HL-60 (cell line): ENCODE measurements around the gene NKAIN2.
"Not testable (repeated sequence)": the region's sequence is repeated elsewhere in the genome, so short reads cannot be mapped to it uniquely, and the experiment has no call there.

Experiments used
- DNase-seq, 2 experiments: peaks; one replicate each; pipeline ENCODE4 v3.0.0-alpha.2; 2010 to 2020; ENCODE audit warnings: low read depth in 1 of 2, low spot score in 1 of 2
- H3K27ac ChIP-seq: fragments of 250-450 bp; sonication (Bioruptor Pico); replicated peaks from 2 replicates; pipeline ENCODE4 v1.5.1; 2020; ENCODE audit warnings: mild to moderate bottlenecking, moderate library complexity
- H3K27me3 ChIP-seq: fragments of 250-450 bp; sonication (Bioruptor Pico); 2 replicates; pipeline ENCODE4 v1.5.1; 2021; ENCODE audit warnings: mild to moderate bottlenecking, moderate library complexity; ENCODE audit not compliant: insufficient read depth, poor library complexity, severe bottlenecking
- H3K4me3 ChIP-seq: replicated peaks from 2 replicates; pipeline ENCODE4 v1.5.1; 2011; ENCODE audit warnings: mild to moderate bottlenecking, control low read depth, low read length; ENCODE audit not compliant: insufficient read depth
- GABPA ChIP-seq: IDR thresholded peaks from 2 replicates; pipeline ENCODE4 v1.6.1; 2012; ENCODE audit warnings: low read depth
- POLR2AphosphoS5 ChIP-seq: IDR thresholded peaks from 2 replicates; pipeline ENCODE4 v1.6.1; 2012; ENCODE audit warnings: low read depth
- SPI1 ChIP-seq: IDR thresholded peaks from 2 replicates; pipeline ENCODE4 v1.6.1; 2012; ENCODE audit warnings: low read depth, mild to moderate bottlenecking, borderline replicate concordance
- TF ChIP-seq, protein P1 (sequence below): IDR thresholded peaks from 2 replicates; pipeline ENCODE4 v1.6.1; 2012; ENCODE audit warnings: low read depth; ENCODE audit not compliant: insufficient replicate concordance
- TF ChIP-seq, protein P2 (sequence below): IDR thresholded peaks from one replicate; pipeline ENCODE4 v1.5.1; 2011; ENCODE audit warnings: low read length, control low read depth, inconsistent platforms; ENCODE audit not compliant: insufficient read depth

Gene NKAIN2

DNA sequence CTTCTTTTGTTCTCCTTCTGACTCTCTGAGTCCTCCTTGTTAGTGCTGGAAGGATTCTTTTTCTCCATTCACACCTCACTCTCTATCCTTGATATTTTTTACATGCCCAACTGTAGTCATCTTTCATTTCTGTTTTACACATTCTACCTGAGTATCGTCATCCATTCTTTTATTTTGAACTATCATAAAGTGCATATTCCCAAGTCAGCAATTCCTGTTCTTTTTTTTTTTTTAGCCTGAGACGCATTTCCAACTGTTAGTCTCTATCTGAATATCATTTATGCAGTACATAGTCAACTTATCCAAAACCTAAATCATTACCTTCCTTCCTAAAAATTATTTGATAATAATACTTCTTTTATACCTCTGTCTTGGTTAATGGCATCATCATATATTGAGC lies 207.5 kb downstream of the NKAIN2 start:
- no peaks in the 10 kb centered on the region for H3K27me3 ChIP-seq
- no peak for DNase-seq
- TF ChIP-seq POLR2AphosphoS5 (no peak), SPI1 (no peak), GABPA (no peak)
- TF ChIP-seq, protein P1, sequence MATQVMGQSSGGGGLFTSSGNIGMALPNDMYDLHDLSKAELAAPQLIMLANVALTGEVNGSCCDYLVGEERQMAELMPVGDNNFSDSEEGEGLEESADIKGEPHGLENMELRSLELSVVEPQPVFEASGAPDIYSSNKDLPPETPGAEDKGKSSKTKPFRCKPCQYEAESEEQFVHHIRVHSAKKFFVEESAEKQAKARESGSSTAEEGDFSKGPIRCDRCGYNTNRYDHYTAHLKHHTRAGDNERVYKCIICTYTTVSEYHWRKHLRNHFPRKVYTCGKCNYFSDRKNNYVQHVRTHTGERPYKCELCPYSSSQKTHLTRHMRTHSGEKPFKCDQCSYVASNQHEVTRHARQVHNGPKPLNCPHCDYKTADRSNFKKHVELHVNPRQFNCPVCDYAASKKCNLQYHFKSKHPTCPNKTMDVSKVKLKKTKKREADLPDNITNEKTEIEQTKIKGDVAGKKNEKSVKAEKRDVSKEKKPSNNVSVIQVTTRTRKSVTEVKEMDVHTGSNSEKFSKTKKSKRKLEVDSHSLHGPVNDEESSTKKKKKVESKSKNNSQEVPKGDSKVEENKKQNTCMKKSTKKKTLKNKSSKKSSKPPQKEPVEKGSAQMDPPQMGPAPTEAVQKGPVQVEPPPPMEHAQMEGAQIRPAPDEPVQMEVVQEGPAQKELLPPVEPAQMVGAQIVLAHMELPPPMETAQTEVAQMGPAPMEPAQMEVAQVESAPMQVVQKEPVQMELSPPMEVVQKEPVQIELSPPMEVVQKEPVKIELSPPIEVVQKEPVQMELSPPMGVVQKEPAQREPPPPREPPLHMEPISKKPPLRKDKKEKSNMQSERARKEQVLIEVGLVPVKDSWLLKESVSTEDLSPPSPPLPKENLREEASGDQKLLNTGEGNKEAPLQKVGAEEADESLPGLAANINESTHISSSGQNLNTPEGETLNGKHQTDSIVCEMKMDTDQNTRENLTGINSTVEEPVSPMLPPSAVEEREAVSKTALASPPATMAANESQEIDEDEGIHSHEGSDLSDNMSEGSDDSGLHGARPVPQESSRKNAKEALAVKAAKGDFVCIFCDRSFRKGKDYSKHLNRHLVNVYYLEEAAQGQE: no peak
- TF ChIP-seq, protein P2, sequence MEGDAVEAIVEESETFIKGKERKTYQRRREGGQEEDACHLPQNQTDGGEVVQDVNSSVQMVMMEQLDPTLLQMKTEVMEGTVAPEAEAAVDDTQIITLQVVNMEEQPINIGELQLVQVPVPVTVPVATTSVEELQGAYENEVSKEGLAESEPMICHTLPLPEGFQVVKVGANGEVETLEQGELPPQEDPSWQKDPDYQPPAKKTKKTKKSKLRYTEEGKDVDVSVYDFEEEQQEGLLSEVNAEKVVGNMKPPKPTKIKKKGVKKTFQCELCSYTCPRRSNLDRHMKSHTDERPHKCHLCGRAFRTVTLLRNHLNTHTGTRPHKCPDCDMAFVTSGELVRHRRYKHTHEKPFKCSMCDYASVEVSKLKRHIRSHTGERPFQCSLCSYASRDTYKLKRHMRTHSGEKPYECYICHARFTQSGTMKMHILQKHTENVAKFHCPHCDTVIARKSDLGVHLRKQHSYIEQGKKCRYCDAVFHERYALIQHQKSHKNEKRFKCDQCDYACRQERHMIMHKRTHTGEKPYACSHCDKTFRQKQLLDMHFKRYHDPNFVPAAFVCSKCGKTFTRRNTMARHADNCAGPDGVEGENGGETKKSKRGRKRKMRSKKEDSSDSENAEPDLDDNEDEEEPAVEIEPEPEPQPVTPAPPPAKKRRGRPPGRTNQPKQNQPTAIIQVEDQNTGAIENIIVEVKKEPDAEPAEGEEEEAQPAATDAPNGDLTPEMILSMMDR: no peak
- no peak overlapping the region for H3K27ac ChIP-seq
- H3K4me3 ChIP-seq: no peak overlapping the region

DNA sequence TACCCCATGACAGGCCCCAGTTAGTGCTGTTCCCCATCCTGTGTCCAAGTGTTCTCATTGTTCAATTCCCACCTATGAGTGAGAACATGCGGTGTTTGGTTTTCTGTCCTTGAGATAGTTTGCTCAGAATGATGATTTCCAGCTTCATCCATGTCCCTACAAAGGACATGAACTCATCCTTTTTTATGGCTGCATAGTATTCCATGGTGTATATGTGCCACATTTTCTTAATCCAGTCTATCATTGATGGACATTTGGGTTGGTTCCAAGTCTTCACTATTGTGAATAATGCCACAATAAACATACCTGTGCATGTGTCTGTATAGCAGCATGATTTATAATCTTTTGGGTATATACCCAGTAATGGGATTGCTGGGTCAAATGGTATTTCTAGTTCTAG lies 218.4 kb downstream of the NKAIN2 start:
- H3K4me3 ChIP-seq, H3K27ac ChIP-seq, H3K27me3 ChIP-seq, DNase-seq: not testable (repeated sequence)

DNA sequence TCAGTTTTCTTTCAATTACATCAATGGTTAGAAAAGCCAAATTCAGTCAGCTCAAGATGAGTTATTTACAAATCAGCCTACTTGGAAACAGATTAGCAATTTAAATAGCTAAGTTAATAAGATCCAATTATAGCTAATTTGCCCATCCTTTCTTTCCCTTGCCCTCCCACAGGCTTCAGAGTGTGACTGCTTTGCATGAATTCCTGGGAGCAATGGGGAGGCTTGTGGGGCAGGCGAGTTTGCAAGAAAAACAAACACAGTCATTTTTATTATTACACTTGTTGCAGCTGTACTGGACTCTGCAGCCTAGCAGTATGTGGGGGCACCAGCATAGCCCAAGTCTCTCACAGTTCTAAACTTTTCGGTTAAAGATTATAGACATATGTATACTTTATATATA lies 219.0 kb downstream of the NKAIN2 start:
- Histone ChIP-seq H3K4me3 (no peak overlapping the region), H3K27ac (no peak overlapping the region), H3K27me3 (no peaks in the 10 kb centered on the region)
- TF ChIP-seq SPI1 (no peak), GABPA (no peak), POLR2AphosphoS5 (no peak)
- TF ChIP-seq, protein P1: no peak
- TF ChIP-seq, protein P2: no peak
- DNase-seq: no peak

DNA sequence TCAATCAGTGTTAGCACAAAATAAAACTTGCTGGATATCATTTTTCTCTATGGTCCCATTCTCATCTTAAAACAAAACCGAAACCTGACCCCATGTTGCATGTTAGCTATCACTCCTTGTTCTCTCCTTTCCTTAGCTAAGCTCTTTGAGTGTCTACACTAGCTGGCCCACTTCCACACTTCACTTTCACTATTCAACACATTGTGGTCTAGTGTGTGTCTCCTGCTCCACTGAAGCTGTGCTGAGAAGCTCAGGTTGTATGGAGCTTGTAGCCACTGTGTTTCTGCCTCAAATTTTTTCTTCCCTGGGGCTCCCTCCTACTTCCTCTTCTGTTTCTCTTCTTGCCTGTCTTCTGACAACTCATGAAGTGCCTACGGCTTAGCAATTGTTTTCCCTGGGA lies 223.0 kb downstream of the NKAIN2 start:
- TF ChIP-seq POLR2AphosphoS5: no peak
- TF ChIP-seq SPI1: no peak
- TF ChIP-seq, protein P2: no peak
- DNase-seq: no peak
- Histone ChIP-seq H3K27me3 (no peaks in the 10 kb centered on the region), H3K27ac (no peak overlapping the region), H3K4me3 (no peak overlapping the region)
